ENCODE data around the gene DEFB114.

DEFB114 gene

GRCh38 chr6:49935387-49935786 lies 28.6 kb downstream of the DEFB114 start:
- TF ChIP-seq CTCF (IDR thresholded peaks at IDR 0.05), result no peak

DNA sequence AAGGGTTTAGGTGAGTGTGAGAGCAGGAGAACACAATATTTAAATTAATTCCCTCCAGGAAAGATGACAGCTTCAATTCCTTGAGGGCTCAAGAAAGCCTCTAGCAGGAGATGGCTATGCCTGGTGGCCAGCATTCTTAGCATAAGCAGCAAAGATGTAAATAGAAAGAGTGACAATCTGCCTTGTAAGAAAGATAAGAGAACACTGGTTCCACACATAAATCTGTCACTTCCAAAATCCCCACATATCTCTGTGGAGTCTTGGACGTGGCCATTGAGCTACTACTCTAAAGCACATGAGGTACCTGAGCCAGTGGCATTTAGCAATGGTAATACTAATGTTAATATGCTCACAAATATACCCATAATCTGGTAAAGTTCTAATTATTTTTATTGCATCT lies 29.2 kb downstream of the DEFB114 start:
- no peak for TF ChIP-seq CTCF (IDR thresholded peaks at IDR 0.05)

- TF ChIP-seq CTCF (IDR thresholded peaks at IDR 0.05), result no peak
Observed at GRCh38 chr6:49933526-49933925, 30.4 kb downstream of the DEFB114 start.

- no peak for TF ChIP-seq CTCF (IDR thresholded peaks at IDR 0.05)
Observed at GRCh38 chr6:49929340-49929739, 34.6 kb downstream of the DEFB114 start.

DNA sequence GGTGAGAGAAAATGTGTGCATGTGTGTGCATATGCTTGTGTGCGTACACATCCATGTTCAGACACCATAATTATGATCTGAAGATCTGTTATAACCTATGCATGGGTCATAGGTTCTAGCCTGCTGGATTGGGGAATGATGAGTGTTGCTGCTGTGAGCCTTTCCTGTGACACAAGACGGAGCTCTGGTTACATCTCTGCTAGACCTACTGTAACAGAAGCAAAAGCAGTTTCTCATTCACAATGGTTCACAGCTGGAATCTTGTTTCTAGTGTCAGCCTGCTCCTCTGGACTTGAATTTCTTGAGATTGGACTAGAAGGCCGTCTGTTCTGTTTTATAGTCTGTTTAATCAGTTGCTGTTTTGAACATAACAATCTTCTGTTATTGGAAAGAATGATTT lies 40.1 kb downstream of the DEFB114 start:
- no peak for TF ChIP-seq CTCF (IDR thresholded peaks at IDR 0.05)

DNA sequence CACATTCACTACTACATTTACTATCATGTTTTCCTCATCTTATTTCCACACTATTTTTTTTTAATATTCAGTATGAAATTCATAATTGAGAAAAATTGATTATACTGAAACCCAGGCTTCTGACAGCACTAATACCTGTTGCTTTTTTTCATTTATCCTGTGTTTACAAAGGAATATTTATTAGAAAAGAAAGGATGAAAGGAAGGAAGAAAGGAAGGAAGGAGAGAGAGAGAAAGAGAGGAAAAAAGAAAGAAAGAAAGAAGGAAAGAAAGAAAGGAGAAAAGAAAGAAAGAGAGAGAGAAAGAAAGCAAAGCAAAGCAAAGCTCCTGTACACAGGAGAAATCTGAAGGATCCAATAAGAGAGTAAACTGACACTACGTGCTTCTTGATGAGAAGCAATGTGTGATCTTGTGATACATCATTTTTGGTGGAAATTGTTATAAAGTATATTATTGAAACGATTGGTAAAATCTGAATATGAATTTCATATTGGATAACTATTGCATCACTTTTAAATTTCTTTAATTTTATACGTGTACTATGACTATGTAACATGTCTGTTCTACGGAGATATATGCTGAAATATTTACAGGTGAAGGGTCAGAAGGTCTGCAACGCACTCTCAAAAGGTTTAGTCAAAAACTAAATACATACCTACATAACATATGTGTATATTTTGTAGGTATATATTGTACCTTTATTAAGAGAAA lies 43.9 kb downstream of the DEFB114 start:
- TF ChIP-seq CTCF (IDR thresholded peaks at IDR 0.05), result no peak

- no peak for TF ChIP-seq CTCF (IDR thresholded peaks at IDR 0.05)
Observed at GRCh38 chr6:49919261-49919660, 44.7 kb downstream of the DEFB114 start.

DNA sequence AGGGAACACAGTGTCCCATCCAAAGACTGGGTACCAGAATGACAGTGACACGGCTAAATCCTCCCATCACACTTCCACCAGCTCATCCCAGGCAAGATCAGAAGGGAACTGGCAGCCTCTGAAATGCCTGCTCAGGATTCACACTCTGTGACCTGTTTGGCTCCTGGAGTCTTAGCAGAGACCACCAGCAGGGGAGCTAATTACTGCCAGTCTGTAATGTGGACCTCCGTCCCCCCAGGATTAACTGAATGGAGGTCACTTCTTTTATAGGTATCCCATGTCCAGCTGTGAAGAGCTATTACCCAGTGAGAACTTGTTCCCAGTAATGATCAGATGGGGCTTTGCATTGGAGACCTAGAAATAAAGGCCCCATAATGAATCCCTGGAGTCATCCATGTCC lies 45.2 kb downstream of the DEFB114 start:
- TF ChIP-seq CTCF (IDR thresholded peaks at IDR 0.05), result no peak

All from LNCAP (cell line).